ENCODE measurements around the gene APLN. TPM values are rescaled to one million over a fixed set of nuclear protein-coding genes. Genes with fewer than 3 reads are reported as not detected.

Gene APLN
- total RNA-seq, 1 donor = 0.54 TPM

GRCh38 chrX:129665916-129666644 lies 11.3 kb upstream of the APLN start:
- no peak overlapping the region for H3K4me3 ChIP-seq (ENCODE audit: low read depth, low read length)
- TF ChIP-seq CTCF (IDR thresholded peaks at IDR 0.05; ENCODE audit: insufficient read depth, low read length) = no peak
- peak; percentile 86 for DNase-seq (ENCODE audit: low read depth)

- H3K4me3 ChIP-seq (ENCODE audit: low read depth, low read length) = no peak overlapping the region
- peak; percentile 83 for DNase-seq (ENCODE audit: low read depth)
- TF ChIP-seq CTCF (IDR thresholded peaks at IDR 0.05; ENCODE audit: insufficient read depth, low read length) = no peak
Measured at GRCh38 chrX:129663171-129663570, 8.4 kb upstream of the APLN start.

- H3K4me3 ChIP-seq (ENCODE audit: low read depth, low read length) = no peak overlapping the region
- DNase-seq (ENCODE audit: low read depth) = no peak
- TF ChIP-seq CTCF (IDR thresholded peaks at IDR 0.05; ENCODE audit: insufficient read depth, low read length) = no peak
Measured at GRCh38 chrX:129661369-129661768, 6.6 kb upstream of the APLN start.

GRCh38 chrX:129659861-129660260 lies 5.1 kb upstream of the APLN start:
- no peak for TF ChIP-seq CTCF (IDR thresholded peaks at IDR 0.05; ENCODE audit: insufficient read depth, low read length)
- no peak overlapping the region for H3K4me3 ChIP-seq (ENCODE audit: low read depth, low read length)
- DNase-seq (ENCODE audit: low read depth) = no peak

- DNase-seq (ENCODE audit: low read depth) = no peak
- H3K4me3 ChIP-seq (ENCODE audit: low read depth, low read length) = no peak overlapping the region
- no peak for TF ChIP-seq CTCF (IDR thresholded peaks at IDR 0.05; ENCODE audit: insufficient read depth, low read length)
Measured at GRCh38 chrX:129659141-129659540, 4.4 kb upstream of the APLN start.

GRCh38 chrX:129658429-129658828 lies 3.7 kb upstream of the APLN start:
- H3K4me3 ChIP-seq (ENCODE audit: low read depth, low read length) = no peak overlapping the region
- DNase-seq (ENCODE audit: low read depth) = no peak
- no peak for TF ChIP-seq CTCF (IDR thresholded peaks at IDR 0.05; ENCODE audit: insufficient read depth, low read length)
